SK-N-SH (cell line): ENCODE data around the gene CPSF6. TPM values are rescaled to one million over a fixed set of nuclear protein-coding genes. Genes with fewer than 3 reads are reported as not detected.
"Not testable (repeated sequence)": the region's sequence is repeated elsewhere in the genome, so short reads cannot be mapped to it uniquely, and the experiment has no call there.

Experiments used
- CTCF ChIA-PET: fragments of 300-600, 350-600 bp; formaldehyde crosslinking; extraction: SDS; loops from one replicate; lab custom pipeline; 2021; lab: Yijun Ruan, JAX
- POLR2A ChIA-PET: fragments of 350-600 bp; sonication (Branson Sonifier 250); formaldehyde crosslinking; extraction: SDS; loops from one replicate; lab custom pipeline; 2020; ENCODE audit warnings: antibody characterized with exemption, inconsistent platforms; lab: Yijun Ruan, JAX
- DNase-seq: peaks from one replicate; pipeline ENCODE4 v3.0.0; 2012
- H2AFZ ChIP-seq: fragments of 200-600 bp; sonication (generic); 2 replicates; pipeline ENCODE4 v1.8.1; 2016; ENCODE audit warnings: antibody characterized with exemption, mild to moderate bottlenecking, low read depth
- H3F3A ChIP-seq: fragments of 200-600 bp; sonication (generic); replicated peaks from 2 replicates; pipeline ENCODE3; 2016; ENCODE audit warnings: antibody characterized with exemption, mild to moderate bottlenecking; ENCODE audit not compliant: insufficient read depth
- H3K27ac ChIP-seq, 2 experiments: fragments of 200-500 bp in 1 of 2; fragments of 200-600 bp in 1 of 2; sonication (Bioruptor generic) in 1 of 2; sonication (generic), shearing (Covaris generic) in 1 of 2; 2 replicates each; pipeline versions ENCODE4 v1.5.1 to v1.6.1; 2014 to 2016; ENCODE audit warnings: low read depth in 2 of 2, inconsistent platforms in 1 of 2, low read length in 1 of 2, mild to moderate bottlenecking in 1 of 2, mixed read lengths in 1 of 2
- H3K27me3 ChIP-seq: fragments of 200-600 bp; sonication (generic), shearing (Covaris generic); 2 replicates; pipeline ENCODE4 v1.6.1; 2016; ENCODE audit warnings: mixed run types; ENCODE audit not compliant: insufficient read depth
- H3K36me3 ChIP-seq, 2 experiments: fragments of 200-500 bp in 1 of 2; fragments of 200-600 bp in 1 of 2; sonication (Bioruptor generic) in 1 of 2; sonication (generic) in 1 of 2; replicated peaks in 1 of 2; 2 replicates each; pipeline versions ENCODE3 to v1.5.1; 2014 to 2016; ENCODE audit warnings: low read length in 1 of 2, mild to moderate bottlenecking in 1 of 2; ENCODE audit not compliant: insufficient read depth in 2 of 2, control insufficient read depth in 1 of 2
- H3K4me1 ChIP-seq, 2 experiments: fragments of 200-500 bp in 1 of 2; fragments of 200-600 bp in 1 of 2; sonication (Bioruptor generic) in 1 of 2; sonication (generic), shearing (Covaris generic) in 1 of 2; 2 replicates each; pipeline versions ENCODE4 v1.5.1 to v1.6.1; 2014 to 2016; ENCODE audit warnings: low read depth in 1 of 2, low read length in 1 of 2, mixed run types in 1 of 2; ENCODE audit not compliant: insufficient read depth in 2 of 2, control insufficient read depth in 1 of 2
- H3K4me2 ChIP-seq: fragments of 200-600 bp; sonication (generic), shearing (Covaris generic); 2 replicates; pipeline ENCODE4 v1.6.1; 2017; ENCODE audit warnings: mixed run types
- H3K4me3 ChIP-seq, 2 experiments: fragments of 200-500 bp in 1 of 2; fragments of 200-600 bp in 1 of 2; sonication (Bioruptor generic) in 1 of 2; sonication (generic), shearing (Covaris generic) in 1 of 2; 2 replicates each; pipeline versions ENCODE4 v1.5.1 to v1.8.1; 2014 to 2016; ENCODE audit warnings: low read depth in 2 of 2, inconsistent platforms in 1 of 2, low read length in 1 of 2, mild to moderate bottlenecking in 1 of 2, mixed read lengths in 1 of 2, moderate library complexity in 1 of 2
- H3K79me2 ChIP-seq: fragments of 200-600 bp; sonication (generic); 2 replicates; pipeline ENCODE4 v1.8.1; 2017; ENCODE audit warnings: mild to moderate bottlenecking; ENCODE audit not compliant: insufficient read depth
- H3K9ac ChIP-seq: fragments of 200-600 bp; sonication (generic); 2 replicates; pipeline ENCODE4 v1.6.1; 2017; ENCODE audit warnings: mixed run types
- H3K9me2 ChIP-seq: fragments of 200-600 bp; sonication (generic); 2 replicates; pipeline ENCODE4 v1.6.1; 2017; ENCODE audit warnings: mixed run types
- H3K9me3 ChIP-seq: fragments of 200-600 bp; sonication (generic); 2 replicates; pipeline ENCODE4 v1.6.1; 2017; ENCODE audit warnings: mixed run types, mild to moderate bottlenecking, moderate library complexity
- H4K20me1 ChIP-seq: fragments of 200-600 bp; sonication (generic); 2 replicates; pipeline ENCODE4 v1.6.1; 2017; ENCODE audit warnings: mild to moderate bottlenecking, mixed run types; ENCODE audit not compliant: insufficient read depth
- CHD2 ChIP-seq: fragments of 150-350 bp; IDR thresholded peaks from 2 replicates; pipeline ENCODE4 v1.6.1; 2018; ENCODE audit warnings: low read length; ENCODE audit not compliant: partially characterized antibody
- ELF1 ChIP-seq: IDR thresholded peaks from 2 replicates; pipeline ENCODE4 v1.4.0; 2012
- FOXJ3 ChIP-seq: sonication (generic); formaldehyde crosslinking; IDR thresholded peaks from 2 replicates; pipeline ENCODE4 v1.5.1; 2020; ENCODE audit warnings: mild to moderate bottlenecking, missing genetic modification reagents
- FOXM1 ChIP-seq: IDR thresholded peaks from 2 replicates; pipeline ENCODE4 v1.4.0; 2012; ENCODE audit warnings: low read depth, mild to moderate bottlenecking
- NFIC ChIP-seq: IDR thresholded peaks from 2 replicates; pipeline ENCODE4 v1.4.0; 2012; ENCODE audit warnings: borderline replicate concordance
- SMC3 ChIP-seq: IDR thresholded peaks from 2 replicates; pipeline ENCODE4 v1.6.1; 2012; ENCODE audit warnings: low read depth, low read length, improper control_type of control experiment
- TCF12 ChIP-seq: IDR thresholded peaks from 2 replicates; pipeline ENCODE4 v1.4.0; 2012
- TEAD4 ChIP-seq: IDR thresholded peaks from 2 replicates; pipeline ENCODE4 v1.4.0; 2012; ENCODE audit warnings: mild to moderate bottlenecking, borderline replicate concordance; ENCODE audit not compliant: insufficient read depth
- WGBS: methylation state at CpG from one replicate; pipeline ENCODE4 v1.1.6; 2017; ENCODE audit warnings: low lambda C conversion rate; 5-methylcytosine and 5-hydroxymethylcytosine counted together
- polyA plus RNA-seq, 3 experiments: library from polyadenylated mRNA; depleted of rRNA; stranded (reverse); fragments of >200 nt; gene quantifications; 2 replicates each; pipeline ENCODE4 v1.2.3, GENCODE V29; 2012
- TF ChIP-seq, protein P1 (sequence below): IDR thresholded peaks from 2 replicates; pipeline ENCODE4 v1.6.1; 2012; ENCODE audit warnings: mild to moderate bottlenecking, low read depth, low read length, moderate library complexity
- TF ChIP-seq, protein P2 (sequence below): fragments of 150-350 bp; IDR thresholded peaks from 2 replicates; pipeline ENCODE4 v1.6.1; 2017; ENCODE audit warnings: antibody characterized with exemption, low read length, low read depth, borderline replicate concordance

Gene CPSF6
- polyA plus RNA-seq, 1 of the 3 experiments (the other 2 are of a cell fraction): 84.1 TPM

DNA sequence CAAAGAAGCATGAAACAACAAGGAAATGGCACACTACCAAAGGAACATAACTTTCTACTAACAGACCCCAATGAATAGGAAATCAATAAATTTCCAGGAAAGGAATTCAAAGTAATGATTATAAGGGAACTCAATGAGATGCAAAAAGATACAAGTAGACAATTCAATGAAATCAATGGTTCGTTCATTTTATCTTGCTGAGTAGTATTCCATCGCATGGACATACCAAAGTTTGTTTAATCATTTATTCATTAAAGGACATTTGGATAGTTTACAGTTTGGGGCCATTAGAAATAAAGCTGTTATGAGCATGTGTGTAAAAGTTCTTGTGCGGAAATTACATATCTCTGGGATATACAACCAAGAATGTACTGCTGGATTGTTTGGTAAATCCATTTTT lies 73.8 kb downstream of the CPSF6 start (continued):
- TF ChIP-seq, protein P1, sequence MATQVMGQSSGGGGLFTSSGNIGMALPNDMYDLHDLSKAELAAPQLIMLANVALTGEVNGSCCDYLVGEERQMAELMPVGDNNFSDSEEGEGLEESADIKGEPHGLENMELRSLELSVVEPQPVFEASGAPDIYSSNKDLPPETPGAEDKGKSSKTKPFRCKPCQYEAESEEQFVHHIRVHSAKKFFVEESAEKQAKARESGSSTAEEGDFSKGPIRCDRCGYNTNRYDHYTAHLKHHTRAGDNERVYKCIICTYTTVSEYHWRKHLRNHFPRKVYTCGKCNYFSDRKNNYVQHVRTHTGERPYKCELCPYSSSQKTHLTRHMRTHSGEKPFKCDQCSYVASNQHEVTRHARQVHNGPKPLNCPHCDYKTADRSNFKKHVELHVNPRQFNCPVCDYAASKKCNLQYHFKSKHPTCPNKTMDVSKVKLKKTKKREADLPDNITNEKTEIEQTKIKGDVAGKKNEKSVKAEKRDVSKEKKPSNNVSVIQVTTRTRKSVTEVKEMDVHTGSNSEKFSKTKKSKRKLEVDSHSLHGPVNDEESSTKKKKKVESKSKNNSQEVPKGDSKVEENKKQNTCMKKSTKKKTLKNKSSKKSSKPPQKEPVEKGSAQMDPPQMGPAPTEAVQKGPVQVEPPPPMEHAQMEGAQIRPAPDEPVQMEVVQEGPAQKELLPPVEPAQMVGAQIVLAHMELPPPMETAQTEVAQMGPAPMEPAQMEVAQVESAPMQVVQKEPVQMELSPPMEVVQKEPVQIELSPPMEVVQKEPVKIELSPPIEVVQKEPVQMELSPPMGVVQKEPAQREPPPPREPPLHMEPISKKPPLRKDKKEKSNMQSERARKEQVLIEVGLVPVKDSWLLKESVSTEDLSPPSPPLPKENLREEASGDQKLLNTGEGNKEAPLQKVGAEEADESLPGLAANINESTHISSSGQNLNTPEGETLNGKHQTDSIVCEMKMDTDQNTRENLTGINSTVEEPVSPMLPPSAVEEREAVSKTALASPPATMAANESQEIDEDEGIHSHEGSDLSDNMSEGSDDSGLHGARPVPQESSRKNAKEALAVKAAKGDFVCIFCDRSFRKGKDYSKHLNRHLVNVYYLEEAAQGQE: no peak
- TF ChIP-seq TCF12 (no peak), SMC3 (no peak), FOXM1 (no peak), CHD2 (no peak), ELF1 (no peak), TEAD4 (no peak), NFIC (no peak), FOXJ3 (CRISPR knock-in tag) (no peak)
- TF ChIP-seq, protein P2, sequence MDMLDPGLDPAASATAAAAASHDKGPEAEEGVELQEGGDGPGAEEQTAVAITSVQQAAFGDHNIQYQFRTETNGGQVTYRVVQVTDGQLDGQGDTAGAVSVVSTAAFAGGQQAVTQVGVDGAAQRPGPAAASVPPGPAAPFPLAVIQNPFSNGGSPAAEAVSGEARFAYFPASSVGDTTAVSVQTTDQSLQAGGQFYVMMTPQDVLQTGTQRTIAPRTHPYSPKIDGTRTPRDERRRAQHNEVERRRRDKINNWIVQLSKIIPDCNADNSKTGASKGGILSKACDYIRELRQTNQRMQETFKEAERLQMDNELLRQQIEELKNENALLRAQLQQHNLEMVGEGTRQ: no peak

DNA sequence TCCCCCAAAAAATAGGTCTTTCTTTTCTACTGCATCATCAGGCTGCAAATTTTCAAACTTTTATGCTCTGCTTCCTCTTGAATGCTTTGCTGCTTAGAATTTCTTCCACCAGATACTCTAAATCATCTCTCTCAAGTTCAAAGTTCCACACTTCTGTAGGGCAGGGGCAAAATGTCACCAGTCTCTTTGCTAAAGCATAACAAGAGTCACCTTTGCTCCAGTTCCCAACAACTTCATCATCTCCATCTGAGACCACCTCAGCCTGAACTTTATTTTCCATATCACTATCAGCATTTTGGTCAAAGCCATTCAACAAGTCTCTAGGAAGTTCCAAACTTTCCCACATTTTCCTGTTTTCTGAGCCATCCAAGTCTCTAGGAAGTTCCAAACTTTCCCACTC lies 77.4 kb downstream of the CPSF6 start:
- H3K79me2 ChIP-seq, H3K4me2 ChIP-seq, H3F3A ChIP-seq, H3K27me3 ChIP-seq, H3K9me2 ChIP-seq, H3K9ac ChIP-seq, DNase-seq, H3K36me3 ChIP-seq, H3K9me3 ChIP-seq, H2AFZ ChIP-seq, H4K20me1 ChIP-seq, POLR2A ChIA-PET, H3K27ac ChIP-seq, CTCF ChIA-PET, H3K4me1 ChIP-seq, H3K4me3 ChIP-seq: not testable (repeated sequence)

DNA sequence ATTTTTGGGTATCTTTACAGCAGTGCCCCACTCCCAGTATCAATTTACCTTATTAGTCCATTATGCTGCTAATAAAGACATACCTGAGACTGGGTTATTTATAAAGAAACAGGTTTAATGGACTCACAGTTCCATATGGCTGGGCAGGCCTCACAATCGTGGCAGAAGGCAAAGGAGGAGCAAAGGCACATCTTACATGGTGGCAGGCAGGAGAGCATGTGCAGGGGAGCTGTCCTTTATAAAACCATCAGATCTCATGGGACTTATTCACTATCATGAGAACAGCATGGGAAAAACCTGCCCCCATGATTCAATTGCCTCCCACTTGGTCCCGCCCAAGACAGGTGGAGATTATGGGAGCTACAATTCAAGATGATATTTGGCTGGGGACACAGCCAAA lies 77.9 kb downstream of the CPSF6 start:
- H3K79me2 ChIP-seq, H3K9ac ChIP-seq, H4K20me1 ChIP-seq, H3K9me3 ChIP-seq, H3K4me2 ChIP-seq, H3K9me2 ChIP-seq, H3K4me3 ChIP-seq, POLR2A ChIA-PET, H3K4me1 ChIP-seq, H3K27me3 ChIP-seq, H3F3A ChIP-seq, H3K27ac ChIP-seq, H3K36me3 ChIP-seq, DNase-seq, H2AFZ ChIP-seq: not testable (repeated sequence)
- WGBS: 8% methylated on average over 2 of the region's 2 CpGs
- CTCF ChIA-PET: interaction anchor here (1.4 kb wide), 1 partner anchor 26 kb away, joined by 6 read pairs; no protein-coding TSS in a partner anchor
